Measurements from ENCODE around the gene MAD2L1. TPM values are rescaled to one million over a fixed set of nuclear protein-coding genes. Genes with fewer than 3 reads are reported as not detected.

MAD2L1 gene
- total and polyA plus RNA-seq, 2 donors from 2014 or later, result 1.9 to 2.0 TPM

- no peak for FAIRE-seq
- no peaks in the 10 kb centered on the region for H3K36me3 ChIP-seq (ENCODE audit: control insufficient read depth in 2 of 3, insufficient read depth in 3 of 3, low read length in 3 of 3)
- H3K27me3 ChIP-seq (ENCODE audit: control insufficient read depth, insufficient read depth, low read length), result no peaks in the 10 kb centered on the region
- H3K4me1 ChIP-seq (ENCODE audit: control insufficient read depth in 2 of 3, insufficient read depth in 2 of 3, low read depth in 1 of 3, low read length in 3 of 3), result no peaks in the 10 kb centered on the region
- no peak overlapping the region for H3K27ac ChIP-seq (ENCODE audit: low read depth in 2 of 2, low read length in 2 of 2)
- intact Hi-C loops (cut with DNase I), result no loop called here
- H3K9ac ChIP-seq (ENCODE audit: low read length in 3 of 3), result no peak overlapping the region
- H3K4me3 ChIP-seq (ENCODE audit: low read length in 3 of 3), result no peak overlapping the region
- no peaks in the 10 kb centered on the region for H3K9me3 ChIP-seq (ENCODE audit: control insufficient read depth in 2 of 3, insufficient read depth in 1 of 3, low read length in 3 of 3)
- DNase-seq, result peak in 3 of 5 donors; percentile 31 to 92 (median 73)
- TF ChIP-seq CTCF (IDR thresholded peaks at IDR 0.05; ENCODE audit: borderline replicate concordance, extremely low read depth, insufficient read depth), result no peak
Observed at GRCh38 chr4:120007191-120007871, 59.3 kb downstream of the MAD2L1 start.
